HepG2 (cell line): ENCODE data around the gene MFAP1. TPM values are rescaled to one million over a fixed set of nuclear protein-coding genes. Genes with fewer than 3 reads are reported as not detected.
A peak's percentile ranks its signal among the peaks of the same experiment; 100 is the strongest.

Source experiments
- CBFB ChIP-seq: sonication (generic); formaldehyde crosslinking; IDR thresholded peaks from 2 replicates; pipeline ENCODE4 v1.4.0; 2020; ENCODE audit warnings: missing genetic modification reagents
- CBX1 ChIP-seq: IDR thresholded peaks from one replicate; pipeline ENCODE4 v1.6.1; 2016; ENCODE audit warnings: antibody characterized with exemption, low read depth
- CC2D1A ChIP-seq: sonication (generic); formaldehyde crosslinking; IDR thresholded peaks from 2 replicates; pipeline ENCODE4 v1.8.1; 2023; ENCODE audit warnings: mild to moderate bottlenecking, missing genetic modification reagents
- GZF1 ChIP-seq: sonication (generic); formaldehyde crosslinking; IDR thresholded peaks from 2 replicates; pipeline ENCODE4 v1.5.1; 2020; ENCODE audit warnings: mild to moderate bottlenecking, missing genetic modification reagents
- KMT2B ChIP-seq: IDR thresholded peaks from 2 replicates; pipeline ENCODE4 v1.6.1; 2016; ENCODE audit warnings: missing genetic modification reagents, missing compliant biosample characterization
- POLR2AphosphoS5 ChIP-seq: IDR thresholded peaks from 2 replicates; pipeline ENCODE4 v1.6.1; 2012; ENCODE audit warnings: low read depth, low read length
- RORA ChIP-seq: sonication (generic); formaldehyde crosslinking; IDR thresholded peaks from 2 replicates; pipeline ENCODE4 v1.5.0; 2020; ENCODE audit warnings: mild to moderate bottlenecking, missing genetic modification reagents, moderate library complexity
- SOX13 ChIP-seq, 3 experiments: fragments of 450-650 bp in 1 of 3; sonication (generic) in 1 of 3; formaldehyde crosslinking in 1 of 3; IDR thresholded peaks in 2 of 3; conservative IDR thresholded peaks in 1 of 3; 2 replicates each; pipeline versions ENCODE4 v1.5.0 to v1.6.1; 2016 to 2020; ENCODE audit warnings: antibody characterized with exemption in 1 of 3, mild to moderate bottlenecking in 1 of 3, missing compliant biosample characterization in 1 of 3, missing genetic modification reagents in 1 of 3, moderate library complexity in 1 of 3
- SRSF9 ChIP-seq: fragments of 200-400 bp; formaldehyde crosslinking; IDR thresholded peaks from 2 replicates; pipeline ENCODE4 v1.6.1; 2018; ENCODE audit warnings: borderline replicate concordance, mild to moderate bottlenecking, low read depth, low read length; ENCODE audit not compliant: insufficient read depth, poor library complexity, severe bottlenecking
- YY1 ChIP-seq: IDR thresholded peaks from 2 replicates; pipeline ENCODE4 v1.6.1; 2011; ENCODE audit warnings: low read length, low read depth, moderate library complexity, mild to moderate bottlenecking; ENCODE audit not compliant: insufficient read depth, insufficient replicate concordance
- ZFP36L1 ChIP-seq: sonication (generic); formaldehyde crosslinking; IDR thresholded peaks from 2 replicates; pipeline ENCODE4 v1.8.0; 2022; ENCODE audit warnings: mild to moderate bottlenecking, missing genetic modification reagents, moderate library complexity
- ZNF180 ChIP-seq: sonication (generic); formaldehyde crosslinking; IDR thresholded peaks from 2 replicates; pipeline ENCODE4 v1.4.0; 2020; ENCODE audit warnings: low read depth, missing genetic modification reagents, borderline replicate concordance
- ZNF253 ChIP-seq: sonication (generic); formaldehyde crosslinking; IDR thresholded peaks from 2 replicates; pipeline ENCODE4 v1.8.0; 2022; ENCODE audit warnings: mild to moderate bottlenecking, missing genetic modification reagents, borderline replicate concordance
- ZNF326 ChIP-seq: sonication (generic); formaldehyde crosslinking; IDR thresholded peaks from 2 replicates; pipeline ENCODE4 v1.4.0; 2020; ENCODE audit warnings: missing genetic modification reagents, borderline replicate concordance
- ZNF451 ChIP-seq: sonication (generic); formaldehyde crosslinking; IDR thresholded peaks from 2 replicates; pipeline ENCODE4 v1.5.0; 2020; ENCODE audit warnings: mild to moderate bottlenecking, missing genetic modification reagents
- ZNF562 ChIP-seq: sonication (generic); formaldehyde crosslinking; IDR thresholded peaks from 2 replicates; pipeline ENCODE4 v1.8.0; 2022; ENCODE audit warnings: missing genetic modification reagents, borderline replicate concordance
- ZNF564 ChIP-seq: sonication (generic); formaldehyde crosslinking; IDR thresholded peaks from 2 replicates; pipeline ENCODE4 v1.8.1; 2023; ENCODE audit warnings: mild to moderate bottlenecking, missing genetic modification reagents
- ZNF567 ChIP-seq: sonication (generic); formaldehyde crosslinking; IDR thresholded peaks from 2 replicates; pipeline ENCODE4 v1.8.1; 2023; ENCODE audit warnings: mild to moderate bottlenecking, missing genetic modification reagents, borderline replicate concordance
- ZNF660 ChIP-seq: sonication (generic); formaldehyde crosslinking; IDR thresholded peaks from 2 replicates; pipeline ENCODE4 v1.5.1; 2020; ENCODE audit warnings: mild to moderate bottlenecking, low read depth, missing genetic modification reagents, borderline replicate concordance
- ZNF746 ChIP-seq: sonication (generic); formaldehyde crosslinking; IDR thresholded peaks from 2 replicates; pipeline ENCODE4 v1.8.0; 2022; ENCODE audit warnings: mild to moderate bottlenecking, missing genetic modification reagents
- ZNF780A ChIP-seq: sonication (generic); formaldehyde crosslinking; IDR thresholded peaks from 2 replicates; pipeline ENCODE4 v1.8.0; 2022; ENCODE audit warnings: mild to moderate bottlenecking, missing genetic modification reagents, moderate library complexity
- ZNF891 ChIP-seq: sonication (generic); formaldehyde crosslinking; IDR thresholded peaks from 2 replicates; pipeline ENCODE4 v1.5.0; 2020; ENCODE audit warnings: mild to moderate bottlenecking, missing genetic modification reagents
- ZZZ3 ChIP-seq: sonication (generic); formaldehyde crosslinking; IDR thresholded peaks from 2 replicates; pipeline ENCODE4 v1.4.0; 2020; ENCODE audit warnings: missing genetic modification reagents, mild to moderate bottlenecking, borderline replicate concordance
- polyA plus RNA-seq, 8 experiments: library from polyadenylated mRNA; depleted of rRNA in 3 of 8; stranded (reverse) in 7 of 8; unstranded in 1 of 8; fragments of >200 nt; fragmentation: Illumina TruSeq in 4 of 8; extraction: Trizol in 4 of 8; gene quantifications; 2 replicates each; pipeline versions ENCODE4 v1.2.1 to v1.2.3, GENCODE V29; 2011 to 2016; ENCODE audit warnings: low read depth in 4 of 8, missing spikeins in 1 of 8, mixed read lengths in 1 of 8; ENCODE audit not compliant: insufficient read depth in 1 of 8
- total RNA-seq, 5 experiments: library from RNA; depleted of rRNA; stranded (reverse); fragments of >200 nt; fragmentation: Illumina TruSeq; extraction: Trizol; gene quantifications; 2 replicates each; pipeline ENCODE4 v1.2.3, GENCODE V29; 2016; ENCODE audit warnings: low read depth in 1 of 5
- TF ChIP-seq, protein P1 (sequence below): sonication (generic); formaldehyde crosslinking; conservative IDR thresholded peaks from 2 replicates; pipeline ENCODE4 v1.5.0; 2020; ENCODE audit warnings: missing genetic modification reagents
- TF ChIP-seq, protein P2 (sequence below): sonication (generic); formaldehyde crosslinking; IDR thresholded peaks from 2 replicates; pipeline ENCODE4 v1.5.1; 2020; ENCODE audit warnings: missing genetic modification reagents, mild to moderate bottlenecking, borderline replicate concordance
- TF ChIP-seq, protein P3 (sequence below): sonication (generic); formaldehyde crosslinking; IDR thresholded peaks from 2 replicates; pipeline ENCODE4 v1.8.1; 2023; ENCODE audit warnings: mild to moderate bottlenecking, missing genetic modification reagents, borderline replicate concordance
- TF ChIP-seq, protein P4 (sequence below): sonication (generic); formaldehyde crosslinking; IDR thresholded peaks from 2 replicates; pipeline ENCODE4 v1.5.0; 2020; ENCODE audit warnings: mild to moderate bottlenecking, missing genetic modification reagents, borderline replicate concordance

The MFAP1 gene
- total and polyA plus RNA-seq, 2 of the 13 experiments (the other 11 are each of a cell fraction or from before 2014, with no cell fraction given) = 11.8 to 39.5 TPM

DNA sequence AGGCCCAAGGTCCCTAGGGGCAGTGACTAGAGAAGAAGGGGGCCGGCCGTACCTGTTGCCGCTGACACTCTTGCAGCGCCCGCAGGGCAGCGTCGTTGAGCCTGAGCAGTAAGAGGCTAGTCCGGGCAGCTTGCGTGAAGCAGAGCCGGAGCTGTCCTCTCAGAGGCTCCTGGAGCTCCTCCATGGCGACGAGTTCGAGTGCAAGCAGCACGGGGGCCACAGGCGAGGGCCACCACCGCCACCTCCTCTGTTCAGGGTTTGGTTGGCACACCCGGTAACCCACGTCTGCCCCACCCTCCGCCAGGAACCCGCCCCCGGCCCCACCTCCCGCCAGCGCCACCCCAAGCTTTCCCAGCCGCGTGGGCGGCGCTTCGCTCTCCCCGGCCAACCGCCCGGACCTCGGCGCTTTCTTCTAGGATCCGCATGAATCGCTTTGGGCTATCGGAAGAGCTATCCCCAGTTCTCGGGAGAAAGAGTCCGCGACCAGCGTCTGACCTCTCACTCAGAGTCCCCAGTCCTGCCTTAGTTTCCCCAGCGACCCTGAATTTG lies 47.7 kb downstream of the MFAP1 start, which contains the start of gene ELL3 (continued):
- TF ChIP-seq SRSF9 = no peak
- TF ChIP-seq ZNF564 (CRISPR knock-in tag) = no peak
- TF ChIP-seq, protein P1, sequence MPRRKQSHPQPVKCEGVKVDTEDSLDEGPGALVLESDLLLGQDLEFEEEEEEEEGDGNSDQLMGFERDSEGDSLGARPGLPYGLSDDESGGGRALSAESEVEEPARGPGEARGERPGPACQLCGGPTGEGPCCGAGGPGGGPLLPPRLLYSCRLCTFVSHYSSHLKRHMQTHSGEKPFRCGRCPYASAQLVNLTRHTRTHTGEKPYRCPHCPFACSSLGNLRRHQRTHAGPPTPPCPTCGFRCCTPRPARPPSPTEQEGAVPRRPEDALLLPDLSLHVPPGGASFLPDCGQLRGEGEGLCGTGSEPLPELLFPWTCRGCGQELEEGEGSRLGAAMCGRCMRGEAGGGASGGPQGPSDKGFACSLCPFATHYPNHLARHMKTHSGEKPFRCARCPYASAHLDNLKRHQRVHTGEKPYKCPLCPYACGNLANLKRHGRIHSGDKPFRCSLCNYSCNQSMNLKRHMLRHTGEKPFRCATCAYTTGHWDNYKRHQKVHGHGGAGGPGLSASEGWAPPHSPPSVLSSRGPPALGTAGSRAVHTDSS = no peak
- no peak for TF ChIP-seq CBFB (CRISPR knock-in tag)
- no peak for TF ChIP-seq SOX13 (IDR thresholded peaks at IDR 0.05)
- TF ChIP-seq SOX13 (CRISPR knock-in tag; conservative IDR thresholded peaks at IDR 0.05 in 1 of 2, IDR thresholded peaks at IDR 0.05 in 1 of 2) = no peak
- TF ChIP-seq CC2D1A = no peak
- TF ChIP-seq ZNF891 = no peak
- TF ChIP-seq ZFP36L1 = peak; percentile 37; the same call in 1 of the 2 replicates
- TF ChIP-seq ZNF326 = no peak
- no peak for TF ChIP-seq RORA
- TF ChIP-seq ZZZ3 (CRISPR knock-in tag) = no peak
- no peak for TF ChIP-seq ZNF746 (CRISPR knock-in tag)
- TF ChIP-seq, protein P2, sequence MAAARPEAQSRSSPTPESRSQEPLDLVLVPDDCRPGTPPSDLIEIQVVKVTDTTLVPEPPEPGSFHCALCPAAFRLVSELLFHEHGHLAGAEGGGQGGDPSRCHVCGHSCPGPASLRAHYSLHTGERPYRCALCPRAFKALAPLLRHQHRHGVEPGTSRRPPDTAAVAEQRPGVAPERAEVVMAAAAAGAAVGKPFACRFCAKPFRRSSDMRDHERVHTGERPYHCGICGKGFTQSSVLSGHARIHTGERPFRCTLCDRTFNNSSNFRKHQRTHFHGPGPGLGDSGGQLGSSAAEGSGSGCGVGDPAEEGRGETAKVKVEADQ (CRISPR knock-in tag) = no peak
- TF ChIP-seq CBX1 = no peak
- TF ChIP-seq ZNF451 (CRISPR knock-in tag) = no peak; the same call in 1 of the 2 replicates
- no peak for TF ChIP-seq ZNF562 (CRISPR knock-in tag)
- 0 out of 2 replicates have a peak, but pooled peaks have one; percentile 64 for TF ChIP-seq ZNF567 (CRISPR knock-in tag)
- TF ChIP-seq, protein P3, sequence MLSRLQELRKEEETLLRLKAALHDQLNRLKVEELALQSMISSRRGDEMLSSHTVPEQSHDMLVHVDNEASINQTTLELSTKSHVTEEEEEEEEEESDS (CRISPR knock-in tag) = no peak
- no peak for TF ChIP-seq ZNF780A (CRISPR knock-in tag)
- TF ChIP-seq ZNF180 (CRISPR knock-in tag) = no peak
- TF ChIP-seq POLR2AphosphoS5 = peak; percentile 58; the same call in 1 of the 2 replicates
- no peak for TF ChIP-seq ZNF660
- no peak for TF ChIP-seq GZF1 (CRISPR knock-in tag)
- TF ChIP-seq, protein P4, sequence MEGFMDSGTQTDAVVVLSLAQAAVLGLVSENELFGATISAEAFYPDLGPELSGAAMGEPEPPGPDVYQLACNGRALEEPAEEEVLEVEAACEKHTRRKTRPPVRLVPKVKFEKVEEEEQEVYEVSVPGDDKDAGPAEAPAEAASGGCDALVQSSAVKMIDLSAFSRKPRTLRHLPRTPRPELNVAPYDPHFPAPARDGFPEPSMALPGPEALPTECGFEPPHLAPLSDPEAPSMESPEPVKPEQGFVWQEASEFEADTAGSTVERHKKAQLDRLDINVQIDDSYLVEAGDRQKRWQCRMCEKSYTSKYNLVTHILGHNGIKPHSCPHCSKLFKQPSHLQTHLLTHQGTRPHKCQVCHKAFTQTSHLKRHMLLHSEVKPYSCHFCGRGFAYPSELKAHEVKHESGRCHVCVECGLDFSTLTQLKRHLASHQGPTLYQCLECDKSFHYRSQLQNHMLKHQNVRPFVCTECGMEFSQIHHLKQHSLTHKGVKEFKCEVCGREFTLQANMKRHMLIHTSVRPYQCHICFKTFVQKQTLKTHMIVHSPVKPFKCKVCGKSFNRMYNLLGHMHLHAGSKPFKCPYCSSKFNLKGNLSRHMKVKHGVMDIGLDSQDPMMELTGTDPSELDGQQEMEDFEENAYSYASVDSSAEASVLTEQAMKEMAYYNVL (CRISPR knock-in tag) = no peak
- TF ChIP-seq YY1 = no peak
- TF ChIP-seq ZNF253 (CRISPR knock-in tag) = no peak
- TF ChIP-seq KMT2B (CRISPR knock-in tag) = 0 out of 2 replicates have a peak, but pooled peaks have one; percentile 1
